AG08396 (cell line): ENCODE measurements around the gene CNOT2.

Experiments used
- DNase-seq: peaks from one replicate; pipeline ENCODE4 v3.0.0; 2012; ENCODE audit warnings: low spot score, mixed read lengths

CNOT2 gene

GRCh38 chr12:70305794-70306193, 62.6 kb downstream of the CNOT2 start:
- DNase-seq = peak; percentile 42

GRCh38 chr12:70306676-70307075, 63.4 kb downstream of the CNOT2 start:
- no peak for DNase-seq

DNA sequence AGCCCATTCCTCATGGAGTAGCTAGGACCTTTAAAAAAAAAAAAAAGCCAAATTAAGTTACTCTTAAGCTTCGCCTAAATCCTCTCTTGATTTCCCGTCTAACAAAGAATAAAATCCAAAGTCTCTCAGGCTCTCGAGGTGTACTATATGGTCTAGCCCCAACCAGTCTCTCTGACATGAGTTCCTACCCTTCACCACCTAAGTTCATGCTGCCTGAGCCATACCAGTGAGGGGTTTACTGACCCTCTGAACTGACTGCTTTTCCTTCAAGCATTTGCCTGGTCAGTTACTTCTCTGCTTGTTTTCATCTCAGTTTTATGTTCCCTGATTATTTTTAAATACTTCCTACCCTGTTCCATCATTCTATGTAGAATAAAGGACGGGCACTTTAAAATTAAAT, 64.6 kb downstream of the CNOT2 start:
- no peak for DNase-seq

GRCh38 chr12:70309348-70309747, 66.1 kb downstream of the CNOT2 start:
- DNase-seq = no peak

DNA sequence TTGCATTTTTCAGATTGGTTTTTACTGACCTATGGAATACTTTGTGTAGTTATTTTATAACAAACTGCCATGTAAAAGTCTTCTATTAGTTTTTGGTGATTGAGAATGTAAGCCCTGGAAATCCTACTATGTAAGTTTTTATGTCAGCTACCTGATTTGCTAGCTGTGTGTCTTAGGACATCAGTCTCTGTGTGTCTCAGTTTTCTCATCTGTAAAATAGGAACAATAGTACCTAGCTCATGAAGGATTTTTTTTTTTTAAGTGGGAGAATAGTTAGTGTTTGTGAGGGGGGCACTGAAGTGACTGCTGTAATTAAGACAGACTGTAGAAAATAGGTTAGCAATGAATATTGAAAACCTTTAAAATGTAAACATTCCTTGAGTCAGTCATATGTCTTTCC, 70.9 kb downstream of the CNOT2 start:
- no peak for DNase-seq

GRCh38 chr12:70317781-70318180, 74.5 kb downstream of the CNOT2 start:
- no peak for DNase-seq

DNA sequence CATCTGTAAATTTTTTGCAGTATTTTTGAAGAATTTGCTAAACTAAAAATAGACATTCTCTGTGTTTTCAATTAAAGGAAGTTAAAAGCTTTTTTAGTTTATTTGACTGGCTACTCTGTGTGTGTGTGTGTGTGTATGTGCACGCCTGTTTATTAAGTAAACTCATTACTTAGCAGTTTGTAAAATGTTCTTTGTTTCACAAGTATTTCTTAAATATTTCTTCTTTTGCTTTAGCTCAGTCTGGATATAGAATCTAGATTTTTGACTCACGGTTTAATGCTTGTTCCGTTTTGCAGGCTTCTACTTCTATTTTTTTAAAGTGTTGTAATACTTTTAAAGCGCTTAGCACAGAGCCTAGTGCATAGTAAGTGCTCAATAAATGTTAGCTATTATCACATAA, 76.4 kb downstream of the CNOT2 start:
- no peak for DNase-seq

GRCh38 chr12:70321191-70321590, 78.0 kb downstream of the CNOT2 start:
- no peak for DNase-seq

DNA sequence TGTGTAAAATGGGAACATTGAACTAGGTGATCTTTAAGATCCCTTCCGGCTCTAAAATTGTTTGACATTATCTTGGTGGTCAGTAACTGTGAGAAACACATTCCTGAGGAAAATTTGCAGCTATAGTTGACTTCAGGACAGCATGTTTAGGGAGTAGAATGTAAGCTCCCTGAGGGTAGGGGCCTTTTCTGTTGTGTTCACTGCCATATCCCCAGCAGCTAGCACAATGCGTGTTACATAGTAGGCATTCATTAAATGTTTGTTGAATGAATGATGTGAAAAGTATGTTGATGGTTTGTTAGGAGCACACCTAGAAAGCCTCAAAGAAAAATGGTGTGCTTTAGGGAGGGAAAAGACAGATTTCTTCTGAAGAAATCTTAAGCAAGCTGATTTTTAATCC, 84.3 kb downstream of the CNOT2 start:
- no peak for DNase-seq

- no peak for DNase-seq
These were observed 86.5 kb downstream of the CNOT2 start for GRCh38 chr12:70329728-70330127.

DNA sequence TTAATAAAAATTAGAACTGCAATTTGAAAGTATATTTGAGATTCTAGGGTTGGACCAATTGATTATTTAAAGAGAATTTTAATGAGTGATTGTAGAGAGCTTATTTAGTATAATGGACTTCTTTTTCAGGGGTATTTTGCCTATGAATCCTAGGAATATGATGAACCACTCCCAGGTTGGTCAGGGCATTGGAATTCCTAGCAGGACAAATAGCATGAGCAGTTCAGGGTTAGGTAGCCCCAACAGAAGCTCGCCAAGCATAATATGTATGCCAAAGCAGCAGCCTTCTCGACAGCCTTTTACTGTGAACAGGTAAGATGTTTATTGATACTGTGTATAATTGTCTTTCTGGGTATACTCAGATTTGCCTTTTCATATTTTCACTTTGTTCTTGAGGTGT, 86.9 kb downstream of the CNOT2 start:
- no peak for DNase-seq

GRCh38 chr12:70332236-70332635, 89.0 kb downstream of the CNOT2 start:
- no peak for DNase-seq

- no peak for DNase-seq
These were observed 91.5 kb downstream of the CNOT2 start for GRCh38 chr12:70334742-70335141.

- no peak for DNase-seq
These were observed 95.3 kb downstream of the CNOT2 start for GRCh38 chr12:70338531-70338930.

DNA sequence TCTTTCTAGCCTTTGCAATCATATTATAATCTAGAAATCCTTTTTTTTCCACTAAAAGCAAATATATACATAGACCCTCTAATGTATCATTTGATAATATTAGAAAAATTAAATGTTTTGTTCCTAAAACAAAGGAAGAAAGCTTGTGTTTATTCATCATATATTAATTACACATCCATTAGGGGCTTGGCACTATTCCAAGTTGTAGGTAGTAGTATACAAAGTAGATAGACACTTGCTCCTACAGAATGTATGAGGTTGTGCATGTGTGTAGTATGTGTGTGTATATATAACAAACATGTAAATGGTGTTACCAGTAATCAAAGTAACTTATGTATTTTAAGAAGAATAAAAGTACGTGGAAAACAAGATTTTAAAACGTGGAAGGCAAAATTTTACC, 107.8 kb downstream of the CNOT2 start:
- DNase-seq = no peak

- no peak for DNase-seq
These were observed 110.8 kb downstream of the CNOT2 start for GRCh38 chr12:70353780-70354660.

- no peak for DNase-seq
These were observed 111.6 kb downstream of the CNOT2 start for GRCh38 chr12:70354787-70355186.

DNA sequence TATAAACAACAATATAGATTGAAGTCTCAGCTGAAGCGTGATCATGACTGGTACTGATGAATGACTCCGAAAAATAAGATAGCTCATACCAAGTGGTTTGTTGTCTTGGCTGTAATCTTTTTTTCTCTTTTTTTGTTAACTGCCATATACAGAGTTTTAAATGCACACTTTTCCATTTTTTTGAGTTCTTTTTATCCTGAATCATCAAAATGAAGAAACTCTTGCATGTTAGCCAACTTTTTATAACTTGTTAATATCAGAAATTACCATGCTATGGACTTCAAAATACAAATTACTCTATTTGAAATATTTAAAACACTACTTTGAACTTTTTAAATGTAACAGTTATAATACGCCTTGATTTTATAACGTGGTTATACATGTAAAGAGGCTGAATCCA, 112.7 kb downstream of the CNOT2 start:
- no peak for DNase-seq

DNA sequence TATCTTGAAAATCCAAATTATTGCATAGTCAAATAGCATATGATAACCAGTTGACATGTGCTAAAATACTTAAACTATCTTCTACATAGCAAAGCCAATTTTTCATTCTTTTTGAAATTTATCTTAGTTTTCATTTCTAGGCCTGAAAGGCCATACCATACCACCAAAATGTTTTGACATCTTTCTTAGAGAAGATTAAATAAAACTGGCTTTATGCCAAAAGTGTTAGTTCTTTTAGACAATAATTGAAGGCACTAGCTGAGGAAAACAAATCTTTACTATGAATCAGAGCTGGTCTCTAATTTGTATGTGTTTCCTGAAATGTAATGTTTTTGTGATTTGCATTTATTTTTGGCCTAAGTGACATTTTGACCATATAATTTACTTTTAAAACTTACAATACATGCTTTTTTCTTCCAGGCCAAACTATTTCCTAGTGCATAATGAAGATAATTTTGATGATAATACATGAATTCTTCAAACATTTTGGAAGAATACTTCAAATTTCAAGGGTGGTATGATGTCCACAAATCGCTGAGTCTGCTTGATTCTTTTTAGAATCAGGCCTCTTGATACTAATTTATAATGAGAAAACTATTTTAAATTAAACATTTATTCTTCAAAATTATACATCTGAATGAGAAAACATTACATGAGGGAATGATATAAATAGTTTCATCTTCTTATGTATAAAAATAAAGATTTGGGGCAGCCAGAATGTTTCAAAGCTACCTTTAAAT, 116.4 kb downstream of the CNOT2 start:
- DNase-seq = no peak

GRCh38 chr12:70360218-70360617, 117.0 kb downstream of the CNOT2 start:
- no peak for DNase-seq

- peak; percentile 7 for DNase-seq
These were observed 121.6 kb downstream of the CNOT2 start for GRCh38 chr12:70364695-70365397.

- no peak for DNase-seq
These were observed 122.1 kb downstream of the CNOT2 start for GRCh38 chr12:70365398-70365647.
